Measurements from ENCODE around the gene ASB1. TPM values are rescaled to one million over a fixed set of nuclear protein-coding genes. Genes with fewer than 3 reads are reported as not detected.

The ASB1 gene
- total and polyA plus RNA-seq, 10 of the 15 experiments (the other 5 are each of a cell fraction or from before 2014, with no cell fraction given), result 5.2 to 31.2 (median 25.8) TPM

DNA sequence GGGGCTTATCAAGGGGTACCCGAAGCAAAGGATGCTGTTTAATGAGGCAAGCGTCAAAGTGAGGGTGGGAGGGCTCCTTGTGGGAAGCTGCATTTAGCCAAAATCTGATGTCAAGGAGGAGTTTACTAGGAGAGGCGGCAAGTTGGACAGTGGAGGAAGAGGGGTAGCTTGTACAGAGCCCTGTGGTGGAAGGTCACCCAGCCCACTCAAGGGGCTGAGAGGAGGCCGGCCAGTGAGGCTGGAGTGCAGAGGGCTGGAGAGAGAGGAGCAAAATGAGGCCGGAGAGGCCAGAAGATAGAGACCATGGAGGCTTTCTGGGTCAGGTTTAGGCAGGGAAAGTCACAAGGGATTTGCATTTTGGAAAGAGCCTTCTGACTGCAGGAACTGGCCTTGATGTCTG lies 49.5 kb downstream of the ASB1 start:
- no peaks in the 10 kb centered on the region for H3K36me3 ChIP-seq (ENCODE audit: control insufficient read depth in 2 of 2, insufficient read depth in 2 of 2, low read length in 1 of 2)
- SMC1A ChIA-PET (ENCODE audit: uncharacterized antibody, unreplicated experiment), result no interaction called here
- WGBS (ENCODE audit: insufficient coverage, insufficient replicate concordance, low lambda C conversion rate, missing lambda C conversion rate), result 55% methylated on average over 5 of the region's 5 CpGs

More for the DNA sequence above, 49.5 kb downstream of the ASB1 start:
- in situ Hi-C loops (cut with MboI) (no loop called here), intact Hi-C loops (cut with micrococcal nuclease; ENCODE audit: unreplicated experiment) (no loop called here)
- DNase-seq (ENCODE audit: low read depth, low spot score) (no peak), FAIRE-seq (no peak), ATAC-seq (no peak)
- Histone ChIP-seq H3K4me3 (no peak overlapping the region), H3K4me2 (ENCODE audit: control insufficient read depth, insufficient read depth) (no peak overlapping the region), H3K9ac (ENCODE audit: control insufficient read depth, insufficient read depth, low read length) (no peak overlapping the region), H3K27me3 (replicated peaks in 1 of 2; ENCODE audit: control insufficient read depth in 2 of 2, insufficient read depth in 2 of 2, low read length in 1 of 2) (no peaks in the 10 kb centered on the region), H3K79me2 (ENCODE audit: control insufficient read depth, insufficient read depth, low read length) (no peaks in the 10 kb centered on the region), H3K9me3 (replicated peaks; ENCODE audit: control insufficient read depth, insufficient read depth, low read length) (peaks cover 2% of the 10 kb centered on the region; the same call in 1 of the 3 replicates), H2AFZ (ENCODE audit: control insufficient read depth, low read depth, low read length) (no peak overlapping the region), H3K4me1 (ENCODE audit: control insufficient read depth, insufficient read depth, low read length) (no peaks in the 10 kb centered on the region), H4K20me1 (ENCODE audit: control insufficient read depth, insufficient read depth) (no peaks in the 10 kb centered on the region), H3K27ac (ENCODE audit: control insufficient read depth, insufficient read depth) (no peak overlapping the region)
- RAD21 ChIA-PET (ENCODE audit: unreplicated experiment), result no interaction called here
- no peak for TF ChIP-seq BCL11A (IDR thresholded peaks at IDR 0.05; ENCODE audit: low read depth, low read length)
- no peak for TF ChIP-seq NR2C1 (IDR thresholded peaks at IDR 0.05)
- TF ChIP-seq, protein P1, sequence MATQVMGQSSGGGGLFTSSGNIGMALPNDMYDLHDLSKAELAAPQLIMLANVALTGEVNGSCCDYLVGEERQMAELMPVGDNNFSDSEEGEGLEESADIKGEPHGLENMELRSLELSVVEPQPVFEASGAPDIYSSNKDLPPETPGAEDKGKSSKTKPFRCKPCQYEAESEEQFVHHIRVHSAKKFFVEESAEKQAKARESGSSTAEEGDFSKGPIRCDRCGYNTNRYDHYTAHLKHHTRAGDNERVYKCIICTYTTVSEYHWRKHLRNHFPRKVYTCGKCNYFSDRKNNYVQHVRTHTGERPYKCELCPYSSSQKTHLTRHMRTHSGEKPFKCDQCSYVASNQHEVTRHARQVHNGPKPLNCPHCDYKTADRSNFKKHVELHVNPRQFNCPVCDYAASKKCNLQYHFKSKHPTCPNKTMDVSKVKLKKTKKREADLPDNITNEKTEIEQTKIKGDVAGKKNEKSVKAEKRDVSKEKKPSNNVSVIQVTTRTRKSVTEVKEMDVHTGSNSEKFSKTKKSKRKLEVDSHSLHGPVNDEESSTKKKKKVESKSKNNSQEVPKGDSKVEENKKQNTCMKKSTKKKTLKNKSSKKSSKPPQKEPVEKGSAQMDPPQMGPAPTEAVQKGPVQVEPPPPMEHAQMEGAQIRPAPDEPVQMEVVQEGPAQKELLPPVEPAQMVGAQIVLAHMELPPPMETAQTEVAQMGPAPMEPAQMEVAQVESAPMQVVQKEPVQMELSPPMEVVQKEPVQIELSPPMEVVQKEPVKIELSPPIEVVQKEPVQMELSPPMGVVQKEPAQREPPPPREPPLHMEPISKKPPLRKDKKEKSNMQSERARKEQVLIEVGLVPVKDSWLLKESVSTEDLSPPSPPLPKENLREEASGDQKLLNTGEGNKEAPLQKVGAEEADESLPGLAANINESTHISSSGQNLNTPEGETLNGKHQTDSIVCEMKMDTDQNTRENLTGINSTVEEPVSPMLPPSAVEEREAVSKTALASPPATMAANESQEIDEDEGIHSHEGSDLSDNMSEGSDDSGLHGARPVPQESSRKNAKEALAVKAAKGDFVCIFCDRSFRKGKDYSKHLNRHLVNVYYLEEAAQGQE (IDR thresholded peaks at IDR 0.05; ENCODE audit: low read depth, low read length), result no peak
- no peak for TF ChIP-seq IRF4 (IDR thresholded peaks at IDR 0.05; ENCODE audit: low read depth, low read length)
- TF ChIP-seq IKZF2 (IDR thresholded peaks at IDR 0.05), result no peak
- TF ChIP-seq, protein P2, sequence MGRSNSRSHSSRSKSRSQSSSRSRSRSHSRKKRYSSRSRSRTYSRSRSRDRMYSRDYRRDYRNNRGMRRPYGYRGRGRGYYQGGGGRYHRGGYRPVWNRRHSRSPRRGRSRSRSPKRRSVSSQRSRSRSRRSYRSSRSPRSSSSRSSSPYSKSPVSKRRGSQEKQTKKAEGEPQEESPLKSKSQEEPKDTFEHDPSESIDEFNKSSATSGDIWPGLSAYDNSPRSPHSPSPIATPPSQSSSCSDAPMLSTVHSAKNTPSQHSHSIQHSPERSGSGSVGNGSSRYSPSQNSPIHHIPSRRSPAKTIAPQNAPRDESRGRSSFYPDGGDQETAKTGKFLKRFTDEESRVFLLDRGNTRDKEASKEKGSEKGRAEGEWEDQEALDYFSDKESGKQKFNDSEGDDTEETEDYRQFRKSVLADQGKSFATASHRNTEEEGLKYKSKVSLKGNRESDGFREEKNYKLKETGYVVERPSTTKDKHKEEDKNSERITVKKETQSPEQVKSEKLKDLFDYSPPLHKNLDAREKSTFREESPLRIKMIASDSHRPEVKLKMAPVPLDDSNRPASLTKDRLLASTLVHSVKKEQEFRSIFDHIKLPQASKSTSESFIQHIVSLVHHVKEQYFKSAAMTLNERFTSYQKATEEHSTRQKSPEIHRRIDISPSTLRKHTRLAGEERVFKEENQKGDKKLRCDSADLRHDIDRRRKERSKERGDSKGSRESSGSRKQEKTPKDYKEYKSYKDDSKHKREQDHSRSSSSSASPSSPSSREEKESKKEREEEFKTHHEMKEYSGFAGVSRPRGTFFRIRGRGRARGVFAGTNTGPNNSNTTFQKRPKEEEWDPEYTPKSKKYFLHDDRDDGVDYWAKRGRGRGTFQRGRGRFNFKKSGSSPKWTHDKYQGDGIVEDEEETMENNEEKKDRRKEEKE (IDR thresholded peaks at IDR 0.05), result no peak
- TF ChIP-seq LARP7 (IDR thresholded peaks at IDR 0.05), result no peak
- no peak for TF ChIP-seq FOXK2 (IDR thresholded peaks at IDR 0.05)
- TF ChIP-seq EP300 (IDR thresholded peaks at IDR 0.05; ENCODE audit: borderline replicate concordance in 1 of 2, control insufficient read depth in 1 of 2, low read depth in 2 of 2, low read length in 2 of 2), result no peak
- no peak for TF ChIP-seq MTA2 (IDR thresholded peaks at IDR 0.05; ENCODE audit: low read depth)
- no peak for TF ChIP-seq JUNB (IDR thresholded peaks at IDR 0.05)
- TF ChIP-seq EZH2 (IDR thresholded peaks at IDR 0.05; ENCODE audit: borderline replicate concordance, control insufficient read depth, low read depth, low read length), result no peak
- no peak for TF ChIP-seq RELA (IDR thresholded peaks at IDR 0.05; ENCODE audit: borderline replicate concordance, partially characterized antibody)
- POLR2A ChIA-PET, result no interaction called here
- CTCF ChIA-PET, result no interaction called here
- no TSS peak for BruUV-seq (replicated peaks)

All from GM12878 (cell line).